HG02759 (cell line): ENCODE data around the gene ZHX3.
"Not testable (repeated sequence)": the region's sequence is repeated elsewhere in the genome, so short reads cannot be mapped to it uniquely, and the experiment has no call there.

Experiments
- ATAC-seq: cut with Tn5 transposase; IDR thresholded peaks from one replicate; pipeline ENCODE4 v1.9.1; 2021; ENCODE audit warnings: mild to moderate bottlenecking, moderate library complexity; ENCODE audit not compliant: unreplicated experiment

The ZHX3 gene

DNA sequence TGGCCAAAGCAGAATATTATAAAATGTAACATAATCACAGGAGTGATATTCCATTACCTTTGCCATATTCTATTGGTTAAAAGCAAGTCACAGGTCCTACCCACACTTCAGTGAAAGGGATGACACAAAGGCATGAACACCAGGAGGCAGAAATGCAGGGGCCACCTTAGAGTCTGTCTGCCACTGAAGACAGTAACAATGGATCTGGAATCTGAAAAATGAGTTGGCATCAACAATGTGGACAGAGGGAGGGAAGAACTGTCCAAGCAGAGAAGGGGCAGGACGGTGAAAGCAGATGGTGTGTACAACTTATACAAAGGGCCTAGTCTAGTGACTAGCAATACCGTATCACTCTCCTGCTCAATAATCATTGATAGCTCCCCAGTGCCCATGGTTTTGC lies 16.5 kb upstream of the ZHX3 start:
- no peak for ATAC-seq

DNA sequence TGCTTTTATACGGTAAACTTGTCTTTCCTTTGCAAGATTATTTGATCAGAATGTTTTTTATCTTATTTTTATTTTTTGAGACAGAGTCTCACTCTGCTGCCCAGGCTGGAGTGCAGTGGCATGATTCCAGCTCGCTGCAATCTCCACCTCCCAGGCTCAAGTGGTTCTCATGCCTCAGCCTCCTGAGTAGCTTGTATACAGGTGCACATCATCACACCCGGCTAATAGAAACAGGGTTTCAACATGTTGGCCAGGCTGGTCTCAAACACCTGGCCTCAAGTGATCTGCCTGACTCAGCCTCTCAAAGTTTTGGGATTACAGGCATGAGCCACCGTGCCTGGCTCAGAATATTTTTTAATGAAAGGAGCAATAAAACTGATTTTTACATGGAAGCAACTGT lies 14.2 kb upstream of the ZHX3 start:
- no peak for ATAC-seq

DNA sequence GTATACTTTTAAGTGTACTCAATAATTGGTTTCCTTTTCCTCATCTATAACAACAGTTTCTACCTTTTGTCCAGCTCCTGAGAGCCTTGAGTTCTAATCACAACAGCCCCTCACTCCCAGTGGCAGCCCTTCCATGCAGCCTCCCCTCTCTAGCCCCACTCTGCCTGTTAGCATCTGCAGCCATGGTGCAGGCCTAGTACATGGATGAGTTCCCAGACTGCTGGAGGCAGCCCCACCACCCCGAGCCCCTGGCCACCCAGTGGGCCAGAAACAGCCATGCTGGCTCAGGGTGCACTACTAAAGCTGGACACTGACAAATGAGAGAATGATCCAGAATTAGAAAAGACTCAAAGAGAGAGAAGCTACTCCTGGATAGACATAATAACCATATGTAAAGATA lies 13.4 kb upstream of the ZHX3 start:
- ATAC-seq: no peak

DNA sequence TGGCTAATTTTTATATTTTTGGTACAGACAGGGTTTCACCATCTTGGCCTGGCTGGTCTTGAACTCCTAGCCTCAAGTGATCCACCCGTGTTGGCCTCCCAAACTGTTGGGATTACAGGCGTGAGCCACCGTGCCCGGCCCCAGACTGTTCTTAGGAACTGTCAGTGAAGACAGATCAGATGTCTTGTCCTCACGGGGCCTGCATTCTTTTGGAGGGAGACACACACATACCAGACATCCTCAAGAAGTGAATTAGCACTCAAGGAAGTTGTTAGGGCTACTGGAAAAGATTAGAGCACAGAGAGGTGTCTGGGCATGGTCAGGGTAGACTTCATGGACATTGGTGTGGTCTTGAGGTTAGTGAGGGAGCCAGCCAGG lies 12.8 kb upstream of the ZHX3 start:
- ATAC-seq: no peak

DNA sequence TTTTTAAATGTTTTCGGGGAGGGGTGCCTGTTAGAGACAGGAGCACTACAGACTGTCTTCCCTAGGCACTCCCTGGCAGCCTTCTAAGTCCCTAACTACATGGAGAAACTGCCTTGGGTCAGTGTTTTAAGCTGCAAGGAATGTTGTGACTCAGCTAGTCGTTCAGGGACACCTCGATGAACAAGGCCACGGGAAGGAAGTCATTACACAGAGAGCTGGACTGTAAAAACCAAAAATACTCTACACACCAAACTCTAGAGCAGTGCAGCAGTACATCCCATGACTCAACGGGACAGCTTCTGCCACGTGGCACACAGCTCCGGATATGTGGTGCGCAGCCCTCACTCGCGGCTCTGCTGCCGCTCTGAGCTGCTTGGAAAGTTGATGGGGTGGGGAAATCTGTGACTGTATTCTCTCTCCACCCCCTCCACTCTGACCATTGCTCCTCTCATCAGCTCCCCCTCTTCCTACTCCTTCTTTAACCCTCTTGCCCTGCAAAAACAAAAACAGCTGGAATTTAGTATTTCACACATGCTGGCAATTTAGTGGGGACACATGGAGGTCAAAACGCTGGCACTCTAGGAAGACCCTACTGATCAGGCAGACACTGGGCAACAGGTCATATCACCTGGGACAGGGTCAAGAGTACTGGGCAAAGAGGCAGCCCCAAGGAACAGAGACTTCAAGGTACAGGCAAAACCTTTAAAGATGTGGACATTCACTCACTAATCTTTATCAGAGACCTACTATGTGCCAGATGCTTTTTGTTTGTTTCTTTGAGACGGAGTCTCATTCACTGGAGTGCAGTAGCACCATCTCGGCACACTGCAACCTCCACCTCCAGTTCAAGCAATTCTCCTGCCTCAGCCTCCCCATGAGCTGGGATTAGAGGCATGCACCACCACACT lies 12.2 kb upstream of the ZHX3 start:
- ATAC-seq: peak; percentile 85

DNA sequence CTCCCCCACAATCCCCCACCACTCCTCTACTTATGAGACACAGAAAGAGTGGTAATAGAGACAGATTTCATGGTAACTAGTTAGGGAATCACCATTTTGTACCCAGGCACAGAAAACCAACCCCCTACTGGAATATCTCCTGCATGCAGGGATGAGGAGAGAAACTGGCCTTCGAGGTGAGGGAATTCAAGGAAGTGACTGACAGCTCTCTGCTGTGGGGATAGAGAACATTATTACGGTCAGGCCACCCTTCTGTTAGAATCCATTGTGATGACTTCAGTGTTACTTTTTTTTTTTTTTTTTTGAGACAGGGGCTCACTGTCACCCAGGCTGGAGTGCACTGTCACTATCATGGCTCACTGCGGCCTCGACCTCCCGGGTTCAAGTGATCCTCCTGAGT lies 9.6 kb upstream of the ZHX3 start:
- no peak for ATAC-seq

DNA sequence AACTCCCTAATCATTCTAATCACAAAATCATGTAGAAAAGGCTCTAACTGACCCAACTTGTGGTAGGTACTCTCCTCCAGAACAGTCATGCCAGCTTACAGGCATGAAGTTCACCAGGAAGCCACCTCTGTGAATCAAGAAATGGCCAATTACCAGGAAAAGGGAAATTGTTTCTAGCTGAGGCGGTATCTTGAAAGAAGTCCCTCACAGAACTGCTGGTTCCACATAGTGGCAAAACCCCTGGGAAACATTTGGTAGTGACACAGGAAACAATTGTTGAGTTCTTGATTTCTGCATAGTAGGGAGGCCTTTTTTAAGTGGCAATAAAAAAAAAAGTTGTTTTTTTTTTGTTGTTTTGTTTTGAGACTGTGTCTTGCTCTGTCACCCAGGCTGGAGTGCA lies 3.4 kb upstream of the ZHX3 start:
- no peak for ATAC-seq

DNA sequence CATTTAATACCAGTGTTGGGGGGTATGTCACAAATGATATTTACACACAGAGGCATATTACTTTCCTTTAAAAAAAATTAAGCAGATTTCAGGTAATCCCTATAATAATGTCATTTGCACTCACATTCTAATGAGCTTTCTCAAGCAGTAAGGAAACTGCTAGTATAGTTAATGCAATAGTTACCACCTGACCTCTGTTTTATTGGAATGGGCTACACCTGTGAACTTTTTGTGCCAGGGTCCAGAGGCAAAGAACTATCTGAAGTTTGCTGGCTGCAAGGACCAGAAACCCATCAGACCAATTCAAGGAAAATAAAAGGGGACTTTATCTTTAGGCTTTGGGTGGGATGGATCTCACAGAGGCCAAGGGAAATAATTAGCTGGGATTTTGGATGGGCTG lies 2.9 kb upstream of the ZHX3 start:
- no peak for ATAC-seq

DNA sequence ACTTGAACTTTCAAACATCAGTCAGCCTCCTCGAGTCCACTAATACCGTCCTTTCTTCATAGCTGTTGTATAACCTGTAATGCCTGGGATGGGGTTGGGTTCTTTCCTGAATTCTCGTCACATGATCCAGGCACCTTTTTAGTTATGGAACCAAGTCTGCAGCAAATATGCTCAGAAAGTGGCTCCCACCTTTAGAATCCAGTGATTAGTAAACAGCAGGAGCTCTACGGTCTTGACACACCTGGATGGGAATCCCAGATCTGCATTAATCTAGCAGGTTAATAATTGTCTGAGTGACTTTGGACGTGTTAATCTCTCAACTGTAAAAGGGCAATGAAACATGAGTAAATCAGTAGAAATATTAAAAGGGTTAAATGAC lies 729 bp upstream of the ZHX3 start:
- no peak for ATAC-seq

DNA sequence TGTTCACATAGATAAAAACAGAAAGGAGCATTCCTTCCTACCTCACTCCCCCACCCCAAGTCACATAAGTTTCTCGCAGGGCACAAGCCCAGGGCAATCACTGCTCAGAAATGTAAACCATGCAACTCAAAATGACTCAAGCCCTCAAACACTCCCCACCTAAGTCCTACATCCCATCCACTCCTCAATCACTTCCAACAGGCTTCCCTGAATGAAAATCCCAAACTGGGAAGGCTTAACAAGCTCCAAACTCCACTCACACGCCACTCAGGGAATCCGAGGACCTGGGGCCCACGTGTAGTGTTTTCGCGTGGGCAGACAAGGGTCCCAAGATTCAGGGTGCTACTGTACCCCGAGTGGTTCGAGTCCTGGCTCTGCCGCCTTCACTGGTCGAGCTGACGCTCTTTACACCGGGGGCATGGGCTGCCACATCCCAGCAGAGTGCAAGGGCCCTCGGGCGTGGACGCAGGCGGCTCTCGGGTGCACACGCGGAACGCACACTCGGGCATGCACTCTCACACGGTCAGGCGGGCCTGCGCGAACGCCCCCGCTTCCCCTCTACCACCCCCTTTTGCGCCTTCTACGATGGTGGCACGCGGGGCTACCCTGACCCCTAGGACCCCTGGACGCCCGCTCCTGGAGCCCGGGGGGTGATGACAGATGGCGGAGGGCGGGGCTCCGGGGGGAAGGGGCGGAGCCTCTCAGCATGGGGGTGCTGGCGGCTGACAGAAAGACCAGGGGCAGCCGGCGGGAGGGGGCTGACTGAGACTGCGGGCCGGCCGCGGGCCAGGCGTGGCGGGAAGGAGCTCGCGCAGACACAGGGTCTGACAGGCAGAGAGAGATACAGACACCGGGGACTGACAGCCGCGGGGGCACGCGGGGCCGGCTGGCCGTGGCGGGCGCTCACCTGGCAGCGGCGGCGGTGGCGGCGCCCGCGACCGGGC lies 657 bp downstream of the ZHX3 start:
- peak; percentile 70 for ATAC-seq

DNA sequence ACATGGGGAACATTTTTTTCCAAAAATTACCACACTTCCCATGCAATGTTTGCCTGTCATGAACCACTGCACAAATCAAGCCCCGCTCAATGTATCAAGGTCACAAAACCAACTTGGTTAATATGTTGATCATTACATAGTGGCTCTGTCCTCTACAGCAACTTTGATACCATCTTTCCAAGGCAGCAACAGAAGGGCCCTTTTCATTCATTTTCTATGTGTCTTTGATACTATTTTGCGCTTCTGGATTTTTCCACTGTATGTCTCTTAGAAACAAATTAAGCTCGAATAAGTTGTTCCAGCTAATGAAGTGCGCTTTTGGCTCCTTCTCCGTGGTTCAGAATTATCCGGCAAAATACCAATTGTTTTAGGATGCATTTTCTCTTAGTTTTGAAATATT lies 1.5 kb downstream of the ZHX3 start:
- ATAC-seq: no peak

DNA sequence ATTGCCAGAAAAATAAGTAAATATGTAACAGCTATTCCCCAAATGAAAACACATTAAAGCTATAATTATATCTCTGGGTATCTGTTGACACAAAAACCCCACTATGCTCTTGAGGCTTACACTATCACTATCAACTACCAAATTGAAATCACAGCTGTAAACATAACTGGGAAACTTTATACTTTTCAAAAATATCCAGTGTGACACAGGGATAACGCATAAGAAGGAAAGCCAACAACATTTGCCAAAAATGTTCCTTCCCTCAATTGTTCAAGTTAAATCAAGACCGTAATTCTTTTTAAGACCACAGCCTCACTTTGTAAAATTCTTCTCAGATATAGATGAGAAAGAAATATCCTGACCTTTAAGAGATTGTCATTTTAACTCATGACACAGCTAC lies 3.1 kb downstream of the ZHX3 start:
- ATAC-seq: no peak

DNA sequence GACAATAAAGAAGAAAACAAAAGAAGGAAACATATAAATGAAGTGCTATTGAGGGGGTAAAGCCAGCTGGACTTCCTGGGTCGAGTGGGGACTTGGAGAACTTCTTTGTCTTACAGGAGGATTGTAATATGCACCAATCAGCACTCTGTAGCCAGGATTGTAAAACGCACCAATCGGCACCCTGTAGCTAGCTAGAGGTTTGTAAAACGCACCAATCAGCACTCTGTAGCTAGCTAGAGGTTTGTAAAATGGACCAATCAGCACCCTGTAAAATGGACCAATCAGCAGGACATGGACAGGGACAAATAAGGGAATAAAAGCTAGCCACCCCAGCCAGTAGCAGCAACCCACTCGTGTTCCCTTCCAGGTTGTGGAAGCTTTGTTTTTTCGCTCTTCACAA lies 5.5 kb downstream of the ZHX3 start:
- not testable (repeated sequence) for ATAC-seq

DNA sequence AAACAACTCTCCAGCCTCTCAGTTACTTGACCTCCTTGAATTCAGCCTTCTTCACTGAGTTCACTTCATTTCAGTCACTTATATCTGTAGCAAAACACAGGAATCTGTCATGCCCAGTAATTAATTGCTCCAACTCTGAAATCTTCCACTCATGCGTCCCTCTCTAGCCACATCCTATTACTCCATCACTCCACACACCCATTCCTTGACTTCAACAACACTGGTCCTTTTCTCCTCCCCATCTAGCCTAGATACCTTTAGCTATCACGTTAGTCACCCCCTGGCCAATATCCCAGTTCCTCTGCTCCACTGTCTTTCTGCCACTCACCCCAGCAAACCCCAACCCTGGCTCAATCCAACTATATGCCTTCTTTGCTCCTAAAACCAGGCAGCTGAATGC lies 7.7 kb downstream of the ZHX3 start:
- ATAC-seq: no peak

DNA sequence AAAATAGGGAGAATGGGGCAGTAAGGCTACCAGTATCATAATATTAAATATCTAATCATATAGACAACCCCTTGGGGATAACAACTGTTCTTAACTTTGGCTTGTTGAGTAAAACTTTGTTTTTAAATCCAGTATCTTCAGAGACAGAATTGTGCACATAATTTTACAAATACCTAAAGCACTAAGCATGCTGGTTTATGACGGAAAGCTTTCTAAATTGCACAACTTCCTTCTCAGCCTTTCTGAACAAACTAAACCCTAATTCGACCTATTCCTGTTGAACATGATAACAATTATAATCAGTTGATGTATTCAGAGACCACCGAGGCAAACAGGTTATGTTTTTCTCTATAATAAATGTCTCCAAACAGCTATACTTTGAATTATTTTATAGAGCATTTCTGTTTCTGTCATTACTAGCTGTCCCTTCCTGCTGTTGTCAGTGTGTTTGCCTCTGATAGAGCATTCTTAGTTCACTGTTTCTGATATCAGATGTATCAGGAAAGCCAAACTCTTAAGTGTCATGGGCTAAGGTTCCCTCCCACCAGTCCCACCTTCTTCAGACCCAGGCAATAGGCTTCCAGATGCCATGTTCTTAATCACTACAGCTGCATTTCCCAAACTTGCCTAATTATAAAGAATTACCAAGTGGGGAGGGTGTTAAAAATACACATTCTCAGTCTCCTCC lies 8.7 kb downstream of the ZHX3 start:
- ATAC-seq: no peak

DNA sequence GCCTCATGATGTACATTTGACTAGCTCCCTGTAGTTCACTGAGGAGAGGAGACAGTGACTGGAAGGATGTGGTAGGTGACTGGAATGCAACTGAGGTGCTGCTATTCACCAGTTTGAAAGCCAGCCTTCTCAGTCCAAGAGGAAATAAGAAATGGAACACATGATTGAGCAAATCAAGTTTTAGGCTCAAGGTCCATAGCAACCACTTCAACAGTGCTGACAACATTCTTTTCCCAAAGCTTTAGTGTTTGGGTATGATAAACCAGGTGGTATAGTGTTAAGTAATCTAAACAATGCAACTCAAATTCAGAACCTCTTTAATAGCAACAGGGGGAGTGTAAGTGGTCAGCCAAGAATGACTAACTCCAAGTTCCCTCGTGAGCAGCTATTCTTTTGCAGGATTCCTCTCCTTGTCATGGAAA lies 9.2 kb downstream of the ZHX3 start:
- no peak for ATAC-seq

DNA sequence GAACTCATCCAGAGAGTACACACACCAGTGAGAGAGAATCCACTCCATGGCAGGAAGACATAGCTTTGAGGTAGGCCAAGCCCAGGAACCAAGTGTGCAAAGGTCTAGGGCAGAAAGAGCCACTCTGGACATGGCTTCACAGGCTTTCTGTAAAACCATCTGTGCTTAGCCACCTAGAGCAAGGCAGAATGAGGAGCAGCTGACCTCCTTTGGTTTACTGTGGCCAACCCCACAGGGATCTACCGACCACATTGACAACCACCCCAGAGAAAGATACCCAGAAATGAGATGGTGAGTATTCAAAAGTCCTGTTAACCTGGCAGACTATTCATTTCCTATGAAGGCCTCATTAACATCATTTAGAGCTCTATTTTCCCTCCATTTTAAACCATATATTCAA lies 10.5 kb downstream of the ZHX3 start:
- no peak for ATAC-seq

DNA sequence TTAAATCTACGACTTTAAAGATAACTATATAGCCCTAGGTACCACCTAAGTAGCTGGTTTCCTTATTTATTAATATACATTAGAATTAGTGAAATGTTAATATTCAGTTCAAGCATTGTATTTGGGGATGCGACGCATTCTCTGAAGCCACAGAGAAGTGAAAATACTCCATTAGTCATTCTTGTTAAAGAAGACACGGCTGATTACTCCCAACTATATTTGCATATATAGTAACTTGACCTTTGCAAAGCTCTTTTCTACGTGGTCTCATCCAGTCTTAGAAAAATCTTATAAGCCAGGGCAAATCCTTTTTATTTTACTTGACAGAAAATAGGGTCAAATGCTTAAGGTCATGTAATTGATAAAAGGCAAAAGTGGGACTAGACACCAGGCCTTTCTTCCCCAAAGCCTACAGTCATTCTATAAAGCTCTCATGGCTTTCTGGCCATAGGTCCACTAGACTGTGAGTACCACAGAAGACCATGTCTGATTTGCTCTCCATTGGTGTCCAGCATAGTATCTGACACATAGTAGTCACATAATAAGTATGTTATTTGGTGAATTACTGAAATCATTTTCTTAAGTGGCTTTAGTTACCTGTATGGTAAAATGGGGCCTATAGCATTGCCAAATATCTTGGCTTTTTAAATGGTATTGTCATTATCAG lies 11.3 kb downstream of the ZHX3 start:
- peak; percentile 77 for ATAC-seq

DNA sequence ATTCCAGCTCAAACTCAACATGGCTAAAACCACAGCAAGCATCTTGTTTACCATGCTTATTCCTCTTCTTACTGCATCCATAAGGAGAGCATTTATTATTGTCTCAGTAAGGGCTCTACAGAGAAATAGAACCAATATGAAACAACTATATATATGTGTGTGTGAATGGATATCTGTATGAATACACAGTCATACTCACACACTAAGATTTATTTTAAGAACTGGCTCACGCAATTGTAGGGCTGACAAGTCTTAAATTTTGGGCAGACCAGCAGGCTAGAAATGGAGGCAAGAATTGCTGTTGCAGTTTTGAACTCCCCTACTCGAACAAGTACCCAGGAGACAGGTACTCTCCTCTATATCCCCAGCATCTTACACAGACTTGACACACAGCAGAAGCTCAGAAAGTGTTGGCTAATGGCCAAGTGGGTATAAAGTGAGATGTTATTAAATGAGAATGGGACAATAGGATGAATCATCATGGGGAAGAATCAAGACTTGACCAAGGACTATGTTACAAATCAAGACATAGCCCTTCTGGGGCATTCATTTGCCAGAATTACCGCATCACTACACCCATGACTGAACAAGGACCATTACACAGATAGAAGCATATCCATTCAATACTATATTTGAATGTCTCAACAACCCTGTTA lies 13.0 kb downstream of the ZHX3 start:
- no peak for ATAC-seq

DNA sequence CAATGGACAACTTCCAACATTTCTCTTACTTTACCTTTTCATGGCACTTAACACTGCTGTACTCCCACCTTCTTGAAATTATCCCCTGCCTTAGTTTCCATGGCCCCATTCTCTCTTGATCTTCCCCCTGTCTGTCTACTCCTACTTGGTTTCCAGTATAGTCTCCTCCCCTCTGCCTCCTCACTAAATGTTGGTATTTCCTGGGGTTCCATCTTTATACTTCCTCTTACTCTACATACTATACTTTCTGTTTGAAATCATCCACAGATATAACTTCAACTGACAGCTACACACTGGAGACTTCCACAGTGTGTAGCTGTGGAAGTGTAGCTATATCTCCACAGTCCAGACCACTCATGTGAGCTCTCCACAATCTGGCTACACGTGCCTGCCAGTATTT lies 13.5 kb downstream of the ZHX3 start:
- ATAC-seq: no peak
